ENCODE data around the gene QKI. TPM values are rescaled to one million over a fixed set of nuclear protein-coding genes. Genes with fewer than 3 reads are reported as not detected.

Gene QKI
- total RNA-seq, 1 experiment from 2014 or later, result 176 TPM

DNA sequence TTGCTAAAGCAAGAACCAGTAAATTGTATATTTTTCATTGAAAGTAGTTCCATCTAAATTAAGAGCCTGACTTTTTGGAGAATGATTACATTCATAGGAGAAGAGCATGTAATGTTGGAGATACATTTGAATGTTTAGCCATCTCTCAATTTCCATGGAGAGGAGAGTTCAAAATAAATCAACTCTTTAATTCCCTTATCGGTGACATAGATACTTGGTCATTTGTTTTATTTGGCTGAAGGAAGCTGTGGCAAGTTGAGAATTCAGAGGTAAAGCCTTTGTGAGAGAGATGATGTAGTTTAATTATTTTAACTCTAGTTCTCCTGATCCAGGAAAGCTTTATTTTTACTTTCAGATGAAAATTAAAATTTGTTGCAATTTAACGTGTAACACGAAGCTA lies 22.3 kb downstream of the QKI start:
- no peaks in the 10 kb centered on the region for H3K9me3 Mint-ChIP-seq
- no peaks in the 10 kb centered on the region for H4K20me1 ChIP-seq (ENCODE audit: control insufficient read depth, insufficient read depth, insufficient read length)
- H3K27me3 ChIP-seq (ENCODE audit: insufficient read depth, low read length), result no peaks in the 10 kb centered on the region

More for the DNA sequence above, 22.3 kb downstream of the QKI start:
- no peak overlapping the region for H2AK5ac ChIP-seq (ENCODE audit: insufficient read length, low read length)
- no peak overlapping the region for H3K4ac ChIP-seq (ENCODE audit: low read depth, low read length)
- no peak for DNase-seq
- H4K91ac ChIP-seq (ENCODE audit: insufficient read length, low read depth, low read length), result no peak overlapping the region
- H2BK12ac ChIP-seq (ENCODE audit: insufficient read length, low read depth, low read length), result no peak overlapping the region
- no peak overlapping the region for H2BK120ac ChIP-seq (ENCODE audit: low read depth, low read length, poor library complexity, severe bottlenecking)
- H2BK5ac ChIP-seq (ENCODE audit: insufficient read length, low read length), result no peak overlapping the region
- no peaks in the 10 kb centered on the region for H3K23me2 ChIP-seq (ENCODE audit: insufficient read length, low read depth, low read length, poor library complexity, severe bottlenecking)
- no peak overlapping the region for H3K18ac ChIP-seq (ENCODE audit: insufficient read length, low read depth, low read length)
- peaks cover 40 to 46% of the 10 kb centered on the region in 2 experiments for H3K4me1 Mint-ChIP-seq
- no CpG with 5 or more reads among the region's 3 CpGs for WGBS (ENCODE audit: extremely low coverage, insufficient read length, low lambda C conversion rate)
- H3K79me2 ChIP-seq (ENCODE audit: insufficient read depth, low read length), result peaks cover 43% of the 10 kb centered on the region; the same call in 1 of the 2 replicates
- no peaks in the 10 kb centered on the region; the same call in 1 of the 2 replicates for H3K4me1 ChIP-seq (ENCODE audit: insufficient read depth, low read length)
- H3K56ac ChIP-seq (ENCODE audit: insufficient read length, low read depth, low read length), result no peak overlapping the region
- H2BK20ac ChIP-seq (ENCODE audit: low read depth, low read length, poor library complexity, severe bottlenecking), result no peak overlapping the region
- H3K9ac ChIP-seq (ENCODE audit: extremely low read depth, insufficient read length, low read length), result no peak overlapping the region
- H3T11ph ChIP-seq (ENCODE audit: low read length), result no peak overlapping the region
- no peak overlapping the region for H4K8ac ChIP-seq (replicated peaks; ENCODE audit: insufficient read length, low read depth, low read length)
- H3K23ac ChIP-seq (ENCODE audit: insufficient read length, low read depth, low read length), result no peak overlapping the region
- no peak overlapping the region for H2BK15ac ChIP-seq (ENCODE audit: low read depth, low read length)
- H2AFZ ChIP-seq (ENCODE audit: low read length), result no peak overlapping the region
- no peak overlapping the region for H3K14ac ChIP-seq (ENCODE audit: insufficient read depth, low read length)
- H3K36me3 Mint-ChIP-seq (ENCODE audit: insufficient read depth in 1 of 3, low read depth in 3 of 3), result peaks cover 0 to 10% (median 0%) of the 10 kb centered on the region in 3 experiments; a peak in 4 of 7 replicates
- peaks cover 5% of the 10 kb centered on the region for H3K79me1 ChIP-seq (ENCODE audit: insufficient read depth, low read depth, low read length, poor library complexity, severe bottlenecking)
- no peak overlapping the region for H3K27ac ChIP-seq (ENCODE audit: insufficient read length, low read depth, low read length)
- H3K9me3 ChIP-seq (ENCODE audit: control insufficient read depth, low read depth, low read length), result no peaks in the 10 kb centered on the region
- H3K27ac Mint-ChIP-seq, result peak overlapping the region in 1 of 3 experiments; percentile 73; a peak in 3 of 7 replicates
- H4K5ac ChIP-seq (ENCODE audit: insufficient read length, low read depth, low read length), result no peak overlapping the region
- no peak overlapping the region for H3K4me3 Mint-ChIP-seq
- TF ChIP-seq, protein P1, sequence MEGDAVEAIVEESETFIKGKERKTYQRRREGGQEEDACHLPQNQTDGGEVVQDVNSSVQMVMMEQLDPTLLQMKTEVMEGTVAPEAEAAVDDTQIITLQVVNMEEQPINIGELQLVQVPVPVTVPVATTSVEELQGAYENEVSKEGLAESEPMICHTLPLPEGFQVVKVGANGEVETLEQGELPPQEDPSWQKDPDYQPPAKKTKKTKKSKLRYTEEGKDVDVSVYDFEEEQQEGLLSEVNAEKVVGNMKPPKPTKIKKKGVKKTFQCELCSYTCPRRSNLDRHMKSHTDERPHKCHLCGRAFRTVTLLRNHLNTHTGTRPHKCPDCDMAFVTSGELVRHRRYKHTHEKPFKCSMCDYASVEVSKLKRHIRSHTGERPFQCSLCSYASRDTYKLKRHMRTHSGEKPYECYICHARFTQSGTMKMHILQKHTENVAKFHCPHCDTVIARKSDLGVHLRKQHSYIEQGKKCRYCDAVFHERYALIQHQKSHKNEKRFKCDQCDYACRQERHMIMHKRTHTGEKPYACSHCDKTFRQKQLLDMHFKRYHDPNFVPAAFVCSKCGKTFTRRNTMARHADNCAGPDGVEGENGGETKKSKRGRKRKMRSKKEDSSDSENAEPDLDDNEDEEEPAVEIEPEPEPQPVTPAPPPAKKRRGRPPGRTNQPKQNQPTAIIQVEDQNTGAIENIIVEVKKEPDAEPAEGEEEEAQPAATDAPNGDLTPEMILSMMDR (conservative IDR thresholded peaks at IDR 0.05), result no peak
- H3K27me3 Mint-ChIP-seq (ENCODE audit: low read depth), result no peaks in the 10 kb centered on the region
- H3K4me2 ChIP-seq (ENCODE audit: insufficient read depth, insufficient read length, low read length), result no peak overlapping the region
